NOMO-1 treated with dmso at 0.1 percent for 144 hours (cell line): ENCODE data around the gene PROZ.
"Not testable (repeated sequence)": the region's sequence is repeated elsewhere in the genome, so short reads cannot be mapped to it uniquely, and the experiment has no call there.

Experiments
- DNase-seq: peaks from one replicate; lab custom pipeline; 2025; ENCODE audit not compliant: unreplicated experiment; lab: John Stamatoyannopoulos, UW

The PROZ gene

GRCh38 chr13:113153810-113154748 lies 4.4 kb upstream of the PROZ start:
- peak; percentile 40 for DNase-seq

- DNase-seq: no peak
Observed at GRCh38 chr13:113155201-113155600, 3.2 kb upstream of the PROZ start.

GRCh38 chr13:113155982-113156655 lies 2.3 kb upstream of the PROZ start:
- DNase-seq: no peak

GRCh38 chr13:113157206-113157928 lies 1.1 kb upstream of the PROZ start:
- DNase-seq: no peak

GRCh38 chr13:113158946-113159345 lies 498 bp downstream of the PROZ start:
- DNase-seq: no peak

- no peak for DNase-seq
Observed at GRCh38 chr13:113159701-113160100, 1.3 kb downstream of the PROZ start.

- no peak for DNase-seq
Observed at GRCh38 chr13:113160983-113161382, 2.5 kb downstream of the PROZ start.

- no peak for DNase-seq
Observed at GRCh38 chr13:113161433-113161832, 3.0 kb downstream of the PROZ start.

- DNase-seq: not testable (repeated sequence)
Observed at GRCh38 chr13:113161975-113162374, 3.5 kb downstream of the PROZ start.

GRCh38 chr13:113162783-113163685 lies 4.6 kb downstream of the PROZ start:
- DNase-seq: no peak

- no peak for DNase-seq
Observed at GRCh38 chr13:113164492-113164891, 6.0 kb downstream of the PROZ start.

- no peak for DNase-seq
Observed at GRCh38 chr13:113166266-113166665, 7.8 kb downstream of the PROZ start.

- DNase-seq: no peak
Observed at GRCh38 chr13:113166681-113167080, 8.2 kb downstream of the PROZ start.

- no peak for DNase-seq
Observed at GRCh38 chr13:113167155-113167554, 8.7 kb downstream of the PROZ start.

GRCh38 chr13:113167575-113167974 lies 9.1 kb downstream of the PROZ start:
- DNase-seq: no peak

GRCh38 chr13:113168211-113168610 lies 9.8 kb downstream of the PROZ start:
- no peak for DNase-seq

GRCh38 chr13:113169277-113170272 lies 11.1 kb downstream of the PROZ start:
- DNase-seq: no peak

GRCh38 chr13:113170511-113170910 lies 12.1 kb downstream of the PROZ start:
- DNase-seq: no peak
